Kidney glomerular epithelial cell (primary cell): ENCODE data around the gene SRGAP3.
"Not testable (repeated sequence)": the region's sequence is repeated elsewhere in the genome, so short reads cannot be mapped to it uniquely, and the experiment has no call there.

Source experiments
- DNase-seq: peaks from one replicate; lab custom pipeline; 2025; lab: John Stamatoyannopoulos, UW

The SRGAP3 gene

GRCh38 chr3:9111417-9111816, 138.0 kb downstream of the SRGAP3 start:
- DNase-seq, result no peak

DNA sequence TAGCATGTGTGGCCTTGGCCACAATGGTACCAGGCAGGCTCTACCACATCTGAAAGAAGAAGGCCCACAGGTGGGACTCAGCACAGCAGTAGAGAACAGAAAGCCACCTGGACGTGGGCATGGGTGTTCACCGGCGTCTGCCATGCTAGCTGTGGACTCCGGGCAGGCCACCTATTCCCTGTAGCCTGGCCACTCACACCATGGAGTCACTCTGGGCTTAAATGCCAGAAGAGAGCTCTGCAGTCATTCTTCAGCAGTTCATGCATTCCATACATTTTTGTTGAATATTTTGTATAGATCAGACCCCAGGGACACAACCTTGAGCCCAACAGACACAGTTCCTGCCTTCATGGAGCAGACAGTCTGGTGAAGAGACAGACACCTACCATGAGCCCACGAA, 138.6 kb downstream of the SRGAP3 start:
- no peak for DNase-seq

DNA sequence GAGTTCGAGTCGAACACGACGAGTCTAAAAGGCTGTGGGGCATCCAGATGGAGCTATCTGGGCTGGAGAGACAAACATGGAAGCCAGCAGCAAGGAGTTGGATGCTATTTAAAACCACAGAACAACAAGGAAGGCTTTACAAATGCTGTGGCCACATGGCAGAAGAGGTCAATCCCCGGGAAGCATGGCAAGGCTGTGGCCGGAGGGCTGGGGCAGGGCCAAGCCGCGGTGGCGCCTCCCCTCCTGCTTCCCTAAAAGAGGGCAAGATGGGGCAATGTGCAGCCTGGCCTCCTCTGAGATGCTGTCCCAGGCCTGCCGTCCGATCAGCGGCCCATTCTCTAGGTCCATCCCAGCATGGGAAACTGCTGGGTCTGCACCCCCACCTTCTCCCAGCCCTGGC, 139.1 kb downstream of the SRGAP3 start:
- no peak for DNase-seq

- peak; percentile 53 for DNase-seq
Observed at GRCh38 chr3:9109568-9109914, 139.9 kb downstream of the SRGAP3 start.

DNA sequence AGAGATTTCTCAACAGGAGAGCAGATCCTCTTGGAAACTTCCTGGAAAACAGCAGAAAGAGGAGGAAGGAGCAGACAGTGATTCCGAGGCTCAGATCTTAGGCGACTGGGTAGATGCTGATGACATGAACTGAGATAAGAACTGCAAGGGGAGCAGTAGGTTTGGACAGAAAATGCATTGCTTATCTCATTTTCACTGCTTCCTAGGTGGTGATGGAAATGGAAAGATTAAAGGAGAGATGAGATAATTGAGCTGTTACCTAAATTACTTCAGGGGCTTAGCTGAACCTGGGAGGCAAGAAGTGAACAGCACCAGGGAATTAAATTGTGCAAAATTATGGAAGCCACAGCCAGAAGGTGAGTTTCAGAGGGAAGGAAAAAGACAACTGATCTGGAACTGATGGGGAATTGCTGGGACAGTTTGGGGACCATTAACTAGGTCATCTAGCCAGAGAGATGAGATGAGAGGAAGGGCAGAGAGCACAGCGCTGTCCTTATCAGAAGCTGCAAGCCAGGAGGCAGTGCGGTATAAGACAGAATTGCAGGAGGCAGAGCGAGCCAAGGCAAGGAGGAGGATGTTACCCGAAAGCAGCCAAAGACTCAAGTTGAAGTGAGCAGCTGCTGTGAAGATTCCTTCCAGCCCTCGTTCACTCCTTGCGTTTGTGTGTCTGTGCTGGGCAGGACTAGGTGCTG, 140.4 kb downstream of the SRGAP3 start:
- DNase-seq, result no peak

DNA sequence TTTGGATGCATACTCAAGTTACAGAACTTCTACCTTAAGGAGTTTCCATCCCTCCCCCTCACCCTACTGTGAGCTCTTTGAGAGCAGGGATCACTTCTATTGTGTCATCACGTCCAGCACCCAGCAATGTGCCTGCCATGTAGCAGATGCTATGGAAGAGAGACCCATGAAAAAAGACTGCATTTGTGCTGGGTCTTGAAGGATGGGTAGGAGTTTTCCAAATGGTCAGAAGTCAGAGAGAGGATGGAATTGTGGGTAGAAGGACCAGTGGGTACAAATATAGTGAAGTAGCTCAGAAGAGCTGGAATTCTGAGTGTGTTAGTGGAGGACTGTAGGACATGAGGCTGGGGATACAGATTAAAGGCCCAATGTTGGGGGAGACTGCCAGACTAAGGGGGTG, 141.7 kb downstream of the SRGAP3 start:
- DNase-seq, result no peak

DNA sequence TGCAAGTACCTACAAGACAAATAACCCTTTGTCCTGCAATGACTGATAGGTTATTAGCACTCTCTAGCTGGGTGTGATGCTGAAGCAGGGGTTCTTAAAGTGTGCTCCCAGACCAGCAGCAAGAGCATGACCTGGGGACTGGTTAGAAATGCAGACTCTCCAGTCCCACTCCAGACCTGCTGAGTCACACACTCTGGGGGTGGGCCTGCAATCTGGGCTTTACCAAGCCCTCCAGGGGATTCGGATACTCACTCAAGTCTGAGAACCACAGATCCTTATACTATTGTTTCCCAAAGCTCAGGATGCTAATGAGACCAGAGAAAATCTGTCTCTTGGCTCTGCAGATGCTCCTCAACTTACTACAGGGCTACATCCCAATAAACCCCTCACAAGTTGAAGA, 144.0 kb downstream of the SRGAP3 start:
- no peak for DNase-seq

DNA sequence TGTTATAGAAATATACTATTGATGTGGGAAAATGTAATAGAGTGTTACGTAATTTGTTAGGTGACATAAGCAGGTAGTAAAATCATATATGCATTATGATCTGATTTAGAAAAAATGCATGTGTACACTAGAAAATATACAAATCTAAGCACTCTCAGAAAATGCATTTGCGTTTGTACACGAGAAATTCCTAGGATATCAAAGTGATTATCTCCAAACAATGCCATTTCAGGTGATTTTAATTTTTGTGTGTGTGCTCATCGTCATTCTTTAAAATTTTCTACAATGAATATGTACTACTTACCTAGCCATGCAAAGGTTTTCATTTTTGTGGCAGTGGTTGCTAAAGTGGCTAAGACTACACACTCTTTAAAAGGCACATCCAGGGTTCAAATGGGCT, 145.3 kb downstream of the SRGAP3 start:
- DNase-seq, result no peak

DNA sequence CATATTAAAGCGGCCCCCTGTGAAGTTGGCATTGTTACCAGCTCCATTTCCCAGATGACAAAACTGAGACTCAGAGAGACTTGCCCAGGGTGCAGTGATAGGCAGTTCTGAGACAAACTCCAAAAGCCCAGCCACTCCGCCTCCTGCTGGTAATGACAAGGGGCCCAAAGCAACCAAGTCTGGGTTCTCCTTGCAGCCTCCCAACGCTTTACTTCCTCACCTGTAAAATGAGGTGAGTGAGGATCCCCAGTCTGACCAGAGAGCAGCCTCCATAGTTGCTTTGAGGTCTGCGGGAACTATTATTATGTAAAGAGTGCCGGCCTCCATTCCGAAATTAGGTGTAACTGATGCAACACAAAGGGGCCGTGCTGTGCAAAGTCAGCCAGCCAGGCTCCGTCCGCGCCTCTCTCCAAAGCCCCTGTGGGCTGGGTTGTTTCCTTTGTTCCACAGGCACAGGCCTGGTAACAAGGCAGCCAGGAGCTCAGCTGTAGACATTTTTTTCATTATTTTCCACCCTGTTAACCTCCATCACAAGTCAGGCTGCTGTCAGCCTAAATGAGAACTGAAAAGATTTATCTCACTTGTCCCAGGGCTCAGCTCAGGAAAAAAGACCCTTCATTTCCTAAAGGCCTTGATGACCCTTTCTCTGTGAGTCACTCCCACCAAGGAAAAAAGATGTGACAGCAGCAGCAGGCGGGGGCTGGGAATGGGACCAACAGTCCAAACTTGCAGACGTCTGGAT, 147.0 kb downstream of the SRGAP3 start:
- no peak for DNase-seq

- DNase-seq, result no peak
Observed at GRCh38 chr3:9101286-9101685, 148.2 kb downstream of the SRGAP3 start.

DNA sequence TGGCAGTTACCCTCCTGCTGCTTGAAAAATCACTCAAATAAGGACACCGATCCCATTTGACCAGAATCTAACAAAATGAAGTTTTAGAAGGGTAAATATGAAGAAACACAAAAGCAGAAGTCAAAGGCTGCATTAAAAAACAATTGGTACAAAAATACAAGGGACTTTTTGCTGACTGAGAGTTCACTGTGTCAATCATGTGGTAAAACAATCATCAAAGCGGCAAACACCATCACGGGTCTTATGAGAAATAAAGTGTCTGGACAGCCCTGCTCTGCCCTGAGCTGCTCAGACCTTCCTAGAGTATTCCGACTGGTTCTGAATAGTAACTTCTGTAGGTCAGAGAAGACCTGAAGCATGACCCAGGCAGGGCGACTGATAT, 148.9 kb downstream of the SRGAP3 start:
- no peak for DNase-seq

- no peak for DNase-seq
Observed at GRCh38 chr3:9099702-9100512, 149.5 kb downstream of the SRGAP3 start.

GRCh38 chr3:9098716-9099675, 150.4 kb downstream of the SRGAP3 start:
- no peak for DNase-seq

GRCh38 chr3:9097495-9097894, 152.0 kb downstream of the SRGAP3 start:
- DNase-seq, result no peak

- no peak for DNase-seq
Observed at GRCh38 chr3:9091486-9092235, 157.8 kb downstream of the SRGAP3 start.

DNA sequence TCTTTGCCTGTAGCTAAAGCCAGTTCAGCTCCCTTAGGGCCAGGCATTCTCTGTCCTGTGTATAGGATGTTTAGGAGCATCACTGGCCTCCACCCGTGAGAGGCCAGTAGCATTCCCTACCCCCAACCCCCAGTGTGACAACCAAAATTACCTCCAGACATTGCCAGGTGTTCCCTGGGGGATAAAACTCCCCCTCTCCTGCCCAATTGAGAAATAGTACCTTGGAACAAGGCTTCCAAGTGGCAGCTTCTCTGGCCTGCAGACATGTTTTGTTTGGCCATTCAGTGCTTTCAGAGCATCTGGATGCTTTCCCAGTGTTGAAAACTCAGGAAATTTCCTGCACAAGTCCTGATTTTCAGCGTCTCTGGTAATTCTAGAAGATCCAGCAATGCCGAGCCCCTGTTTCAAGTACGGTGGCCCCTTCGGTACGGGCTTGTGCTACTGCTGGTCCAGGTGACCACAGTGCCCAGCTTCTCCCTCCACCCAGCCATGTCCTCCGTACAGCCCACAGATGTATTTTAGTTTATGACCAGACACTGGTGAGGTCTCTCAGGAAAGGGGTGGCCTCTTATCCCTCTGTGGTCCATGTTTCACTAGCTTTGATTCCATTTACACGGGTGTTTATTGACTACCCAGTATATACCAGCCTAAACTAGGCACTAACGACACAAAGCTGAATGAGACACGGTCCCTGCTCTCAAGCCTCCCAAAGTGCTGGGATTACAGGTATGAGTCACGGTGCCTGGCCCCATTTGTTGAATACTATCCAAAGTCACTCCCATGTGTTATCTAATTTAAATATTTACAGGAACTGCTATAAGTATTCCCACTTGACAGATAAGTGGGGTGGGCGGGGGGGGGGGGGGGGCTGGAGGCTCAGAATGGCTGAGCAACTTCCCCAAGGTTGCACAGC, 160.7 kb downstream of the SRGAP3 start:
- peak; percentile 4 for DNase-seq

- DNase-seq, result no peak
Observed at GRCh38 chr3:9087831-9088413, 161.5 kb downstream of the SRGAP3 start.

GRCh38 chr3:9085428-9085827, 164.0 kb downstream of the SRGAP3 start:
- DNase-seq, result not testable (repeated sequence)

- no peak for DNase-seq
Observed at GRCh38 chr3:9081184-9081818, 168.1 kb downstream of the SRGAP3 start.
